PC-3 (cell line): Measurements from ENCODE around the gene SGMS1. TPM values are rescaled to one million over a fixed set of nuclear protein-coding genes. Genes with fewer than 3 reads are reported as not detected.

ENCODE experiments used
- ATAC-seq: fragments of 200-7000 bp; cut with Tn5 transposase; 2 replicates; pipeline ENCODE4 v1.9.1; 2020; ENCODE audit warnings: mild to moderate bottlenecking, moderate library complexity
- BruUV-seq: library from RNA; stranded (reverse); fragments of 400-500 nt; replicated peaks from 2 replicates; lab custom pipeline; 2021; lab: Mats Ljungman, UMichigan
- CTCF ChIA-PET: fragments of 300-600 bp; sonication (Branson Sonifier 250); formaldehyde crosslinking; loops from one replicate; lab custom pipeline; 2022; ENCODE audit warnings: antibody characterized with exemption; lab: Charles Lee
- POLR2A ChIA-PET: fragments of 300-600 bp; sonication (Branson Sonifier 250); formaldehyde crosslinking; loops from one replicate; lab custom pipeline; 2022; ENCODE audit warnings: antibody characterized with exemption; ENCODE audit not compliant: unreplicated experiment; lab: Charles Lee
- DNase-seq: peaks from one replicate; pipeline ENCODE4 v3.0.0-alpha.2; 2015
- H2AFZ ChIP-seq: fragments of 300-600 bp; sonication (generic); 2 replicates; pipeline ENCODE4 v1.6.0; 2016; ENCODE audit warnings: antibody characterized with exemption, low read length
- H3F3A ChIP-seq: fragments of 300-600 bp; sonication (generic); one replicate; pipeline ENCODE4 v1.6.0; 2017; ENCODE audit warnings: antibody characterized with exemption, low read length, control low read depth, mild to moderate bottlenecking; ENCODE audit not compliant: unreplicated experiment
- H3K27ac ChIP-seq: fragments of 300-600 bp; sonication (generic); 2 replicates; pipeline ENCODE4 v1.5.1; 2016; ENCODE audit warnings: mild to moderate bottlenecking, low read length
- H3K27me3 ChIP-seq: fragments of 300-600 bp; sonication (generic); 2 replicates; pipeline ENCODE4 v1.6.1; 2016; ENCODE audit warnings: low read length, mixed read lengths
- H3K36me3 ChIP-seq: fragments of 300-600 bp; sonication (generic); 2 replicates; pipeline ENCODE4 v1.6.1; 2016; ENCODE audit warnings: low read depth, mixed run types, low read length, mixed read lengths
- H3K4me1 ChIP-seq: fragments of 300-600 bp; sonication (generic); 2 replicates; pipeline ENCODE4 v1.5.1; 2016; ENCODE audit warnings: low read length; ENCODE audit not compliant: insufficient read depth
- H3K4me2 ChIP-seq: fragments of 300-600 bp; sonication (generic); 2 replicates; pipeline ENCODE4 v1.6.0; 2016; ENCODE audit warnings: low read length
- H3K4me3 ChIP-seq: fragments of 300-600 bp; sonication (generic); 2 replicates; pipeline ENCODE4 v1.5.1; 2016; ENCODE audit warnings: mild to moderate bottlenecking, low read length, mixed read lengths
- H3K79me2 ChIP-seq: fragments of 300-600 bp; sonication (generic); 2 replicates; pipeline ENCODE4 v1.6.1; 2017; ENCODE audit warnings: low read length, mixed read lengths
- H3K9ac ChIP-seq: fragments of 300-600 bp; sonication (generic); 2 replicates; pipeline ENCODE4 v1.6.0; 2016; ENCODE audit warnings: mild to moderate bottlenecking, low read length
- H3K9me2 ChIP-seq: fragments of 300-600 bp; sonication (generic); replicated peaks from 2 replicates; pipeline ENCODE4 v1.6.1; 2016; ENCODE audit warnings: mixed run types, low read length, mixed read lengths
- H3K9me3 ChIP-seq: fragments of 300-600 bp; sonication (generic); 2 replicates; pipeline ENCODE4 v1.6.1; 2016; ENCODE audit warnings: low read length, mixed read lengths
- H4K20me1 ChIP-seq: fragments of 300-600 bp; sonication (generic); 2 replicates; pipeline ENCODE4 v1.6.1; 2016; ENCODE audit warnings: low read length, mixed read lengths
- EZH2 ChIP-seq: fragments of 300-600 bp; sonication (generic); IDR thresholded peaks from one replicate; pipeline ENCODE4 v1.6.1; 2017; ENCODE audit warnings: antibody characterized with exemption, mild to moderate bottlenecking, low read length; ENCODE audit not compliant: unreplicated experiment
- EZH2phosphoT487 ChIP-seq: fragments of 300-600 bp; sonication (generic); IDR thresholded peaks from 2 replicates; pipeline ENCODE4 v1.6.1; 2018; ENCODE audit warnings: mild to moderate bottlenecking, antibody characterized with exemption, low read length, borderline replicate concordance
- intact Hi-C: fragments of 100-400 bp; cut with micrococcal nuclease; formaldehyde crosslinking; loops from 2 replicates; pipeline ENCODE4 v1.9.0; 2023
- total RNA-seq: library from RNA; depleted of rRNA; stranded (reverse); fragments of >200 nt; gene quantifications from 2 replicates; pipeline ENCODE4 v1.2.3, GENCODE V29; 2014
- TF ChIP-seq, protein P1 (sequence below): fragments of 300-600 bp; sonication (generic); conservative IDR thresholded peaks from 2 replicates; pipeline ENCODE4 v1.5.1; 2017; ENCODE audit warnings: antibody characterized with exemption, low read depth, mild to moderate bottlenecking, low read length

SGMS1 gene
- total RNA-seq, 1 experiment from 2014 or later: 61.4 TPM

DNA sequence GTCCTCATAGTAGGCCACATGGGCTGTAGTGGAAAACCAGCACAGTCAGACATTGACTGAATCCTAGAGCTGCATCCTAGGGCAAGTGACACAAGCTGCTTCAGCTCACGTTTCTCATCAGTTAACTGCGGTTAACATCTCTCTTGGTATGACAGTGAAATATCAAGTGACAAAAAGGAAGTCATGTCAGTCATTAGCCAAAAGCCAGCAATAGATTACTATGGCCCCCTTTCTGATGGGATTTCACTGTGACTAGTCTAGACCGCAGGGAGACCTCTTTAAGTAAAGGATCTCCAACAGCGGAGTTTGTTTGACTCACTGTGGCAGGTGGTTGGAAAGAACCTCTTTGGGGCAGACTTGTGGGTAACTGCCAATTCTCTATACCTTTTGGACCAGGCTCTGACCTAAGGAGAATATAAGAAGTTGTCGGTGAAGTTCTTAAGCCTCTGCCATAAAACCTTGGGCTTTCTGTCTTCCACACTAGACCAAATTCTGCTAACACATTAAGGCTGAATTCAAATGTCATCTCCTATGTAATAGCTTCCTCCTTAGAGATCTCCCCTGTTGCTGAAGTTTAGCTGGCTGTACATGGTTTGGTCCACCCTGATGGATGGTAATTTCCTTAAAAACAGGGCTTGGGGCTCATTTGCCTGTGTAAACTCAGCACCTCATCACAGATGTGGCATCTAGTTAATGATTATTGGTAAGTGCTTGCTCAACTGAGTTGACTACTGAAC lies 115.3 kb downstream of the SGMS1 start:
- Histone ChIP-seq H3K4me2 (no peak overlapping the region), H3K4me1 (peaks cover 39% of the 10 kb centered on the region), H3K27ac (no peak overlapping the region), H4K20me1 (no peaks in the 10 kb centered on the region), H3K27me3 (no peaks in the 10 kb centered on the region), H3K9me3 (no peaks in the 10 kb centered on the region), H3K79me2 (0 out of 2 replicates have a peak, but pooled peaks cover 5% of the 10 kb centered on the region), H3K9me2 (no peaks in the 10 kb centered on the region), H3K9ac (no peak overlapping the region), H3F3A (no peaks in the 10 kb centered on the region), H3K36me3 (no peaks in the 10 kb centered on the region), H3K4me3 (no peak overlapping the region), H2AFZ (no peak overlapping the region)
- intact Hi-C loops: no loop called here
- DNase-seq (no peak), ATAC-seq (no peak)
- no TSS peak for BruUV-seq
- POLR2A ChIA-PET: interaction anchor here (0.6 to 0.7 kb wide), 2 partner anchors 114 to 134 kb away, joined by 4 read pairs; no protein-coding TSS in a partner anchor
- TF ChIP-seq EZH2phosphoT487: no peak
- TF ChIP-seq, protein P1, sequence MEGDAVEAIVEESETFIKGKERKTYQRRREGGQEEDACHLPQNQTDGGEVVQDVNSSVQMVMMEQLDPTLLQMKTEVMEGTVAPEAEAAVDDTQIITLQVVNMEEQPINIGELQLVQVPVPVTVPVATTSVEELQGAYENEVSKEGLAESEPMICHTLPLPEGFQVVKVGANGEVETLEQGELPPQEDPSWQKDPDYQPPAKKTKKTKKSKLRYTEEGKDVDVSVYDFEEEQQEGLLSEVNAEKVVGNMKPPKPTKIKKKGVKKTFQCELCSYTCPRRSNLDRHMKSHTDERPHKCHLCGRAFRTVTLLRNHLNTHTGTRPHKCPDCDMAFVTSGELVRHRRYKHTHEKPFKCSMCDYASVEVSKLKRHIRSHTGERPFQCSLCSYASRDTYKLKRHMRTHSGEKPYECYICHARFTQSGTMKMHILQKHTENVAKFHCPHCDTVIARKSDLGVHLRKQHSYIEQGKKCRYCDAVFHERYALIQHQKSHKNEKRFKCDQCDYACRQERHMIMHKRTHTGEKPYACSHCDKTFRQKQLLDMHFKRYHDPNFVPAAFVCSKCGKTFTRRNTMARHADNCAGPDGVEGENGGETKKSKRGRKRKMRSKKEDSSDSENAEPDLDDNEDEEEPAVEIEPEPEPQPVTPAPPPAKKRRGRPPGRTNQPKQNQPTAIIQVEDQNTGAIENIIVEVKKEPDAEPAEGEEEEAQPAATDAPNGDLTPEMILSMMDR: no peak
- TF ChIP-seq EZH2: no peak
- CTCF ChIA-PET: no interaction called here

- H3K9me2 ChIP-seq: no peaks in the 10 kb centered on the region
- no peak overlapping the region for H3K4me2 ChIP-seq
- H4K20me1 ChIP-seq: no peaks in the 10 kb centered on the region
- H3K27ac ChIP-seq: no peak overlapping the region
- H3K4me1 ChIP-seq: peaks cover 30% of the 10 kb centered on the region
- TF ChIP-seq, protein P1: no peak
- TF ChIP-seq EZH2 (no peak), EZH2phosphoT487 (no peak)
- H3K27me3 ChIP-seq: no peaks in the 10 kb centered on the region
- BruUV-seq: no TSS peak
- ChIA-PET POLR2A (interaction anchor here (0.6 kb wide), 1 partner anchor 29 kb away, joined by 3 read pairs; no protein-coding TSS in a partner anchor), CTCF (interaction anchor here (0.5 kb wide), 1 partner anchor 12 kb away, joined by 5 read pairs; no protein-coding TSS in a partner anchor)
- no peaks in the 10 kb centered on the region for H3K79me2 ChIP-seq
- DNase-seq: no peak
- ATAC-seq: no peak
- intact Hi-C loops: no loop called here
- H3K36me3 ChIP-seq: no peaks in the 10 kb centered on the region
- H3K4me3 ChIP-seq: no peak overlapping the region
- H3K9ac ChIP-seq: no peak overlapping the region
- no peaks in the 10 kb centered on the region for H3K9me3 ChIP-seq
- H2AFZ ChIP-seq: no peak overlapping the region
- no peaks in the 10 kb centered on the region for H3F3A ChIP-seq
Observed at GRCh38 chr10:50506861-50507573, 116.7 kb downstream of the SGMS1 start.
